IMR-90 (cell line): ENCODE data around the gene CAST. TPM values are rescaled to one million over a fixed set of nuclear protein-coding genes. Genes with fewer than 3 reads are reported as not detected.

Experiments used
- ATAC-seq: fragments of 200-7000 bp; cut with Tn5 transposase; 2 replicates; pipeline ENCODE4 v1.9.1; 2020; ENCODE audit warnings: low read depth, mild to moderate bottlenecking, moderate library complexity
- BruUV-seq: library from RNA; stranded (reverse); fragments of 400-500 nt; replicated peaks from 2 replicates; lab custom pipeline; 2021; lab: Mats Ljungman, UMichigan
- CTCF ChIA-PET: fragments of 300-600 bp; formaldehyde crosslinking; extraction: SDS; loops from one replicate; lab custom pipeline; 2021; ENCODE audit warnings: antibody characterized with exemption; lab: Yijun Ruan, JAX
- POLR2A ChIA-PET: fragments of 300-600 bp; sonication (Branson Sonifier 250); formaldehyde crosslinking; loops from one replicate; lab custom pipeline; 2022; ENCODE audit warnings: antibody characterized with exemption; ENCODE audit not compliant: unreplicated experiment; lab: Charles Lee
- DNase-seq: peaks from one replicate; pipeline ENCODE4 v3.0.0; 2013
- H2AFZ ChIP-seq: replicated peaks from 2 replicates; pipeline ENCODE3; 2013; ENCODE audit warnings: low read length, mild to moderate bottlenecking; ENCODE audit not compliant: poor library complexity
- H2AK5ac ChIP-seq: 2 replicates; pipeline ENCODE4 v1.6.1; 2013; ENCODE audit warnings: low read depth, low read length, inconsistent platforms
- H2AK9ac ChIP-seq: replicated peaks from 2 replicates; pipeline ENCODE3; 2013; ENCODE audit warnings: mild to moderate bottlenecking, low read depth, low read length, moderate library complexity; ENCODE audit not compliant: poor library complexity
- H2BK120ac ChIP-seq: 2 replicates; pipeline ENCODE4 v1.6.1; 2013; ENCODE audit warnings: low read depth, low read length, inconsistent platforms
- H2BK15ac ChIP-seq: 3 replicates; pipeline ENCODE4 v1.6.1; 2013; ENCODE audit warnings: low read depth, low read length, inconsistent platforms
- H2BK20ac ChIP-seq: 2 replicates; pipeline ENCODE4 v1.6.1; 2013; ENCODE audit warnings: low read depth, mild to moderate bottlenecking, inconsistent platforms, low read length, moderate library complexity
- H2BK5ac ChIP-seq: 2 replicates; pipeline ENCODE4 v1.6.1; 2013; ENCODE audit warnings: mild to moderate bottlenecking, low read depth, low read length, inconsistent platforms; ENCODE audit not compliant: poor library complexity, severe bottlenecking
- H3K14ac ChIP-seq: replicated peaks from 2 replicates; pipeline ENCODE4 v1.6.1; 2013; ENCODE audit warnings: low read depth, low read length, inconsistent platforms
- H3K18ac ChIP-seq: 2 replicates; pipeline ENCODE4 v1.6.1; 2013; ENCODE audit warnings: low read depth, low read length, control low read depth
- H3K23ac ChIP-seq: 2 replicates; pipeline ENCODE4 v1.6.1; 2013; ENCODE audit warnings: low read depth, low read length, inconsistent platforms
- H3K27ac ChIP-seq: 2 replicates; pipeline ENCODE4 v1.5.1; 2013; ENCODE audit warnings: mild to moderate bottlenecking, control low read depth, low read length; ENCODE audit not compliant: insufficient read depth
- H3K27me3 ChIP-seq: 2 replicates; pipeline ENCODE4 v1.6.1; 2013; ENCODE audit warnings: low read length; ENCODE audit not compliant: control insufficient read depth, insufficient read depth
- H3K36me3 ChIP-seq: 2 replicates; pipeline ENCODE4 v1.6.1; 2013; ENCODE audit warnings: low read length, mixed read lengths; ENCODE audit not compliant: control insufficient read depth, insufficient read depth
- H3K4ac ChIP-seq: 2 replicates; pipeline ENCODE4 v1.6.1; 2013; ENCODE audit warnings: low read depth, low read length, inconsistent platforms
- H3K4me1 ChIP-seq: 2 replicates; pipeline ENCODE4 v1.6.1; 2013; ENCODE audit warnings: low read length, mixed read lengths; ENCODE audit not compliant: control insufficient read depth, insufficient read depth
- H3K4me2 ChIP-seq: 2 replicates; pipeline ENCODE4 v1.6.1; 2013; ENCODE audit warnings: low read depth, mild to moderate bottlenecking, control low read depth, low read length, moderate library complexity
- H3K4me3 ChIP-seq: 2 replicates; pipeline ENCODE4 v1.5.1; 2013; ENCODE audit warnings: low read depth, mild to moderate bottlenecking, control low read depth, low read length, moderate library complexity; ENCODE audit not compliant: insufficient read depth
- H3K56ac ChIP-seq: 2 replicates; pipeline ENCODE4 v1.6.1; 2013; ENCODE audit warnings: low read length, inconsistent platforms; ENCODE audit not compliant: insufficient read depth; ENCODE audit errors: extremely low read depth
- H3K79me1 ChIP-seq, 2 experiments: 2 replicates each; pipeline ENCODE4 v1.6.1; 2013; ENCODE audit warnings: low read length in 2 of 2, inconsistent platforms in 1 of 2, low read depth in 1 of 2
- H3K9ac ChIP-seq: 2 replicates; pipeline ENCODE4 v1.6.1; 2013; ENCODE audit warnings: low read depth, low read length, control low read depth
- H3K9me1 ChIP-seq: 2 replicates; pipeline ENCODE4 v1.6.1; 2013; ENCODE audit warnings: low read length, inconsistent platforms; ENCODE audit not compliant: insufficient read depth
- H3K9me3 ChIP-seq: 2 replicates; pipeline ENCODE4 v1.6.1; 2013; ENCODE audit warnings: low read length; ENCODE audit not compliant: control insufficient read depth, insufficient read depth
- H4K20me1 ChIP-seq: 2 replicates; pipeline ENCODE4 v1.6.1; 2013; ENCODE audit warnings: low read length, inconsistent platforms; ENCODE audit not compliant: insufficient read depth
- H4K5ac ChIP-seq: 2 replicates; pipeline ENCODE4 v1.6.1; 2013; ENCODE audit warnings: mild to moderate bottlenecking, low read depth, low read length, control low read depth
- H4K8ac ChIP-seq, 2 experiments: 2 replicates each; pipeline ENCODE4 v1.6.1; 2013; ENCODE audit warnings: low read depth in 2 of 2, low read length in 2 of 2, control low read depth in 1 of 2, inconsistent platforms in 1 of 2
- H4K91ac ChIP-seq: 2 replicates; pipeline ENCODE4 v1.6.1; 2013; ENCODE audit warnings: low read depth, low read length, inconsistent platforms; ENCODE audit not compliant: insufficient read depth
- CEBPB ChIP-seq: IDR thresholded peaks from 2 replicates; pipeline ENCODE4 v1.6.1; 2012; ENCODE audit warnings: low read depth, low read length, improper control_type of control experiment
- CHD1 ChIP-seq: IDR thresholded peaks from 2 replicates; pipeline ENCODE4 v1.6.1; 2012; ENCODE audit warnings: low read depth, low read length, improper control_type of control experiment
- MAFK ChIP-seq: IDR thresholded peaks from 2 replicates; pipeline ENCODE4 v1.6.1; 2012; ENCODE audit warnings: low read depth, low read length, improper control_type of control experiment
- MAZ ChIP-seq: IDR thresholded peaks from 2 replicates; pipeline ENCODE4 v1.6.1; 2012; ENCODE audit warnings: low read depth, mild to moderate bottlenecking, low read length, improper control_type of control experiment, moderate library complexity, borderline replicate concordance
- MXI1 ChIP-seq: IDR thresholded peaks from 2 replicates; pipeline ENCODE4 v1.6.1; 2012; ENCODE audit warnings: low read depth, mild to moderate bottlenecking, low read length, moderate library complexity, borderline replicate concordance
- NFE2L2 ChIP-seq: fragments of 150-350 bp; IDR thresholded peaks from 2 replicates; pipeline ENCODE4 v1.6.1; 2016; ENCODE audit warnings: low read depth, mild to moderate bottlenecking, low read length
- POLR2A ChIP-seq: IDR thresholded peaks from 2 replicates; pipeline ENCODE4 v1.6.1; 2012; ENCODE audit warnings: mild to moderate bottlenecking, low read depth, low read length
- RAD21 ChIP-seq: IDR thresholded peaks from 2 replicates; pipeline ENCODE4 v1.6.1; 2012; ENCODE audit warnings: low read length, improper control_type of control experiment
- RCOR1 ChIP-seq: IDR thresholded peaks from 2 replicates; pipeline ENCODE4 v1.6.1; 2012; ENCODE audit warnings: mild to moderate bottlenecking, low read length, improper control_type of control experiment; ENCODE audit not compliant: insufficient replicate concordance
- RFX5 ChIP-seq: IDR thresholded peaks from 2 replicates; pipeline ENCODE4 v1.8.0; 2012; ENCODE audit warnings: low read depth, mild to moderate bottlenecking, low read length, moderate library complexity
- SMC3 ChIP-seq: fragments of 150-350 bp; IDR thresholded peaks from 2 replicates; pipeline ENCODE4 v1.6.1; 2016; ENCODE audit warnings: low read depth, mild to moderate bottlenecking, antibody characterized with exemption, low read length, moderate library complexity
- USF2 ChIP-seq: fragments of 150-350 bp; IDR thresholded peaks from 2 replicates; pipeline ENCODE4 v1.6.1; 2017; ENCODE audit warnings: mild to moderate bottlenecking, antibody characterized with exemption, low read length, low read depth
- WGBS, 2 experiments: methylation state at CpG; one replicate each; pipeline versions ENCODE4 v1.1.5 to v1.1.7; 2013; ENCODE audit warnings: missing lambda C conversion rate in 2 of 2; ENCODE audit not compliant: insufficient read length in 1 of 2; ENCODE audit errors: extremely low coverage in 2 of 2; 5-methylcytosine and 5-hydroxymethylcytosine counted together
- dilution Hi-C: fragments of 300-500 bp; cut with HindIII; formaldehyde crosslinking; loops from one replicate; pipeline ENCODE4 v1.14.3; 2018; ENCODE audit warnings: low sequenced_read_pairs; ENCODE audit not compliant: unreplicated experiment
- in situ Hi-C: fragments of 300-500 bp; cut with MboI; formaldehyde crosslinking; loops from 3 replicates; pipeline ENCODE4 v1.14.3; 2019; ENCODE audit warnings: low sequenced_read_pairs, inconsistent platforms, mixed read lengths
- intact Hi-C: fragments of 100-400 bp; cut with micrococcal nuclease; formaldehyde crosslinking; loops from 2 replicates; pipeline ENCODE4 v1.10.0; 2022
- polyA plus RNA-seq, 3 experiments: library from polyadenylated mRNA; depleted of rRNA; stranded (reverse); fragments of >200 nt; gene quantifications; 2 replicates each; pipeline ENCODE4 v1.2.3, GENCODE V29; 2012; ENCODE audit warnings: low replicate concordance in 1 of 3
- total RNA-seq: library from RNA; depleted of rRNA; stranded (reverse); fragments of >200 nt; gene quantifications from 2 replicates; pipeline ENCODE4 v1.2.3, GENCODE V29; 2012
- TF ChIP-seq, protein P1 (sequence below): fragments of 150-350 bp; IDR thresholded peaks from 2 replicates; pipeline ENCODE4 v1.6.1; 2016; ENCODE audit warnings: low read depth, mild to moderate bottlenecking, low read length, moderate library complexity, borderline replicate concordance

CAST gene
- total and polyA plus RNA-seq, 2 of the 4 experiments (the other 2 are of a cell fraction), result 91.3 to 128 TPM

GRCh38 chr5:96671441-96671840, 9.3 kb downstream of the CAST start:
- POLR2A ChIA-PET, result no interaction called here
- no TSS peak for BruUV-seq
- 94% methylated on average over 3 of the region's 5 CpGs; no CpG with 5 or more reads in 1 of the 2 experiments for WGBS, 2 experiments

More at GRCh38 chr5:96671441-96671840, 9.3 kb downstream of the CAST start:
- H3K18ac ChIP-seq, result no peak overlapping the region
- H3K79me1 ChIP-seq, result peaks cover 31 to 74% of the 10 kb centered on the region in 2 experiments
- peak overlapping the region; percentile 11; the same call in 1 of the 2 replicates for H3K23ac ChIP-seq
- dilution Hi-C loops (no loop called here), in situ Hi-C loops (no loop called here), intact Hi-C loops (no loop called here)
- no peak overlapping the region for H3K4me3 ChIP-seq
- no peak overlapping the region for H3K14ac ChIP-seq
- ATAC-seq, result no peak
- H3K9me1 ChIP-seq, result peaks cover 16% of the 10 kb centered on the region
- H2BK120ac ChIP-seq, result no peak overlapping the region
- no peaks in the 10 kb centered on the region; the same call in 1 of the 2 replicates for H3K36me3 ChIP-seq
- CTCF ChIA-PET, result no interaction called here
- no peak for TF ChIP-seq NFE2L2
- TF ChIP-seq MAZ, result no peak
- no peak for TF ChIP-seq MAFK
- no peak for TF ChIP-seq RAD21
- TF ChIP-seq CEBPB, result no peak
- no peak for TF ChIP-seq CHD1
- TF ChIP-seq, protein P1, sequence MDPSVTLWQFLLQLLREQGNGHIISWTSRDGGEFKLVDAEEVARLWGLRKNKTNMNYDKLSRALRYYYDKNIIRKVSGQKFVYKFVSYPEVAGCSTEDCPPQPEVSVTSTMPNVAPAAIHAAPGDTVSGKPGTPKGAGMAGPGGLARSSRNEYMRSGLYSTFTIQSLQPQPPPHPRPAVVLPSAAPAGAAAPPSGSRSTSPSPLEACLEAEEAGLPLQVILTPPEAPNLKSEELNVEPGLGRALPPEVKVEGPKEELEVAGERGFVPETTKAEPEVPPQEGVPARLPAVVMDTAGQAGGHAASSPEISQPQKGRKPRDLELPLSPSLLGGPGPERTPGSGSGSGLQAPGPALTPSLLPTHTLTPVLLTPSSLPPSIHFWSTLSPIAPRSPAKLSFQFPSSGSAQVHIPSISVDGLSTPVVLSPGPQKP, result no peak
- no peak for TF ChIP-seq RCOR1
- TF ChIP-seq SMC3, result no peak
- no peak for TF ChIP-seq MXI1
- TF ChIP-seq POLR2A, result no peak
- TF ChIP-seq RFX5, result no peak
- TF ChIP-seq USF2, result no peak
- H3K27me3 ChIP-seq, result no peaks in the 10 kb centered on the region
- no peak overlapping the region for H2AK5ac ChIP-seq
- H2BK15ac ChIP-seq, result no peak overlapping the region
- H3K9ac ChIP-seq, result no peak overlapping the region
- DNase-seq, result no peak
- no peak overlapping the region for H2BK5ac ChIP-seq
- H3K27ac ChIP-seq, result no peak overlapping the region
- H3K4me1 ChIP-seq, result peaks cover 6% of the 10 kb centered on the region
- H4K91ac ChIP-seq, result no peak overlapping the region
- H4K20me1 ChIP-seq, result peaks cover 52% of the 10 kb centered on the region
- H3K4me2 ChIP-seq, result no peak overlapping the region
- H2BK20ac ChIP-seq, result no peak overlapping the region
- no peak overlapping the region for H3K4ac ChIP-seq
- no peak overlapping the region for H4K8ac ChIP-seq
- no peak overlapping the region for H3K56ac ChIP-seq
- no peak overlapping the region for H2AFZ ChIP-seq
- H3K9me3 ChIP-seq, result no peaks in the 10 kb centered on the region
- H2AK9ac ChIP-seq, result no peak overlapping the region
- H4K5ac ChIP-seq, result no peak overlapping the region
